Peyer's patch (tissue), 4 donors: ENCODE results near the gene ME2. TPM values are rescaled to one million over a fixed set of nuclear protein-coding genes. Genes with fewer than 3 reads are reported as not detected.
A peak's percentile ranks its signal among the peaks of the same experiment; 100 is the strongest.
"Not testable (repeated sequence)": the region's sequence is repeated elsewhere in the genome, so short reads cannot be mapped to it uniquely, and the experiment has no call there.

Experiments used
- DNase-seq, 3 donors: peaks; one replicate each; pipeline ENCODE4 v3.0.0-alpha.2; 2017 to 2019
- H3K27ac ChIP-seq, 4 donors: fragments of 200-600 bp; sonication (generic); one replicate each; pipeline ENCODE4 v1.5.1; 2016 to 2019
- H3K27me3 ChIP-seq, 2 donors: fragments of 200-600 bp; sonication (generic); one replicate each; pipeline ENCODE4 v1.5.1; 2019
- H3K36me3 ChIP-seq, 3 donors: fragments of 200-600 bp; sonication (generic); one replicate each; pipeline ENCODE4 v1.5.1; 2016 to 2019
- H3K4me1 ChIP-seq, 4 donors: fragments of 200-600 bp; sonication (generic); one replicate each; pipeline ENCODE4 v1.5.1; 2016 to 2019
- H3K4me3 ChIP-seq, 4 donors: fragments of 200-600 bp; sonication (generic); 1 replicate in 3 of 4; 2 replicates in 1 of 4; pipeline ENCODE4 v1.5.1; 2016 to 2019; ENCODE audit warnings: mild to moderate bottlenecking in 1 of 4
- H3K9me3 ChIP-seq, 4 donors: fragments of 200-600 bp; sonication (generic); one replicate each; pipeline ENCODE4 v1.5.1; 2016 to 2019; ENCODE audit warnings: mild to moderate bottlenecking in 1 of 4
- POLR2A ChIP-seq, 2 donors: fragments of 450-650 bp; IDR thresholded peaks; one replicate each; pipeline ENCODE4 v1.5.1; 2017; ENCODE audit warnings: antibody characterized with exemption in 2 of 2, mild to moderate bottlenecking in 2 of 2, moderate library complexity in 2 of 2
- total RNA-seq, 4 donors: library from RNA; depleted of rRNA; stranded (reverse); fragments of >200 nt; gene quantifications; one replicate each; pipeline ENCODE4 v1.1.0, GENCODE V29; 2016
- TF ChIP-seq, protein P1 (sequence below), 6 experiments: fragments of 450-650 bp in 4 of 6; fragments of 200-600 bp in 2 of 6; sonication (generic) in 1 of 6; IDR thresholded peaks; one replicate each; pipeline ENCODE4 v1.5.1; 2017 to 2019; ENCODE audit warnings: antibody characterized with exemption in 6 of 6, mild to moderate bottlenecking in 3 of 6, moderate library complexity in 1 of 6

Gene ME2
- total RNA-seq, 4 donors from 2014 or later = 54.5 to 147 (median 99.1) TPM

DNA sequence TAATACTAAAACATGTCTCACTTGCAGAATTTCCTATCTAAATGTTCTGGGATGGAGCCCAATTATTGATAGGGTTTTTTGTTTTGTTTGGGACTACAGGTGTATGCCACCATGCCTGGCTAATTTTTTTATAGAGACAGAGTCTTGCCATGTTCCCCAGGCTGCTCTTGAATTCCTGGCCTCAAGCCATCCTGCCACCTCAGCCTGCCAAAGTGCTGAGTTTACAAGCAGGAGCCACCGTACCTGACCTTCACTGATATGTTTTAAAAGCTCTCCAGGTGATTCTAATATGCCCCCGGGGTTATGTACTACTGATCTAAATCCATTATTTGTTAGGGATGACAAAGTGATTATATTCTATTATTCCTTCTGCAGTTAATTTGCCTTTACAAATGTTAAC is 91.1 kb downstream of the ME2 start:
- no peaks in the 10 kb centered on the region for H3K27me3 ChIP-seq
- H3K4me1 ChIP-seq = peaks cover 0 to 18% (median 0%) of the 10 kb centered on the region in 4 donors
- peaks cover 0 to 7% (median 0%) of the 10 kb centered on the region in 3 donors for H3K36me3 ChIP-seq
- peak in 1 of 3 donors; percentile 63 for DNase-seq
- peak overlapping the region in 1 of 4 donors; percentile 31 for H3K27ac ChIP-seq
- H3K9me3 ChIP-seq = no peaks in the 10 kb centered on the region
- no peak overlapping the region for H3K4me3 ChIP-seq
- no peak for TF ChIP-seq POLR2A (IDR thresholded peaks at IDR 0.05)
- TF ChIP-seq, protein P1, sequence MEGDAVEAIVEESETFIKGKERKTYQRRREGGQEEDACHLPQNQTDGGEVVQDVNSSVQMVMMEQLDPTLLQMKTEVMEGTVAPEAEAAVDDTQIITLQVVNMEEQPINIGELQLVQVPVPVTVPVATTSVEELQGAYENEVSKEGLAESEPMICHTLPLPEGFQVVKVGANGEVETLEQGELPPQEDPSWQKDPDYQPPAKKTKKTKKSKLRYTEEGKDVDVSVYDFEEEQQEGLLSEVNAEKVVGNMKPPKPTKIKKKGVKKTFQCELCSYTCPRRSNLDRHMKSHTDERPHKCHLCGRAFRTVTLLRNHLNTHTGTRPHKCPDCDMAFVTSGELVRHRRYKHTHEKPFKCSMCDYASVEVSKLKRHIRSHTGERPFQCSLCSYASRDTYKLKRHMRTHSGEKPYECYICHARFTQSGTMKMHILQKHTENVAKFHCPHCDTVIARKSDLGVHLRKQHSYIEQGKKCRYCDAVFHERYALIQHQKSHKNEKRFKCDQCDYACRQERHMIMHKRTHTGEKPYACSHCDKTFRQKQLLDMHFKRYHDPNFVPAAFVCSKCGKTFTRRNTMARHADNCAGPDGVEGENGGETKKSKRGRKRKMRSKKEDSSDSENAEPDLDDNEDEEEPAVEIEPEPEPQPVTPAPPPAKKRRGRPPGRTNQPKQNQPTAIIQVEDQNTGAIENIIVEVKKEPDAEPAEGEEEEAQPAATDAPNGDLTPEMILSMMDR (IDR thresholded peaks at IDR 0.05) = no peak

DNA sequence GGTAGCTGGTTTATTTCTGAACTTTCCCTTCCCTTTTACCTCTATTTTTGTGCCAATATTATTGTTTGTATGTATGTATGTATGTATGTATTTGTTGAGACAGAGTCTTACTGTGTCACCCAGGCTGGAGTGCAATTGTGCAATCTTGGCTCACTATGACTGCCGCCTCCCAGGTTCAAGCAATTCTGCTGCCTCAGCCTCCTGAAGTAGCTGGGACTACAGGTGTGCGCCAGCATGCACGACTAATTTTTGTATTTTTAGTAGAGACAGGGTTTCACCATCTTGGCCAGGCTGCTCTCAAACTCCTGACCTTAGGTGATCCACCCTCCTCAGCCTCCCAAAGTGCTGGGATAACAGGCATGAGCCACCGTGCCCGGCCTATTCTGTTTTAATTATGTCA is 93.5 kb downstream of the ME2 start:
- not testable (repeated sequence) for H3K27me3 ChIP-seq, H3K4me3 ChIP-seq, H3K9me3 ChIP-seq
- Histone ChIP-seq H3K4me1 (peaks cover 0 to 18% (median 0%) of the 10 kb centered on the region in 4 donors), H3K27ac (peak overlapping the region in 2 of 4 donors; percentile 35 to 70), H3K36me3 (peaks cover 0 to 30% (median 0%) of the 10 kb centered on the region in 3 donors)
- DNase-seq = peak in 1 of 3 donors; percentile 60

DNA sequence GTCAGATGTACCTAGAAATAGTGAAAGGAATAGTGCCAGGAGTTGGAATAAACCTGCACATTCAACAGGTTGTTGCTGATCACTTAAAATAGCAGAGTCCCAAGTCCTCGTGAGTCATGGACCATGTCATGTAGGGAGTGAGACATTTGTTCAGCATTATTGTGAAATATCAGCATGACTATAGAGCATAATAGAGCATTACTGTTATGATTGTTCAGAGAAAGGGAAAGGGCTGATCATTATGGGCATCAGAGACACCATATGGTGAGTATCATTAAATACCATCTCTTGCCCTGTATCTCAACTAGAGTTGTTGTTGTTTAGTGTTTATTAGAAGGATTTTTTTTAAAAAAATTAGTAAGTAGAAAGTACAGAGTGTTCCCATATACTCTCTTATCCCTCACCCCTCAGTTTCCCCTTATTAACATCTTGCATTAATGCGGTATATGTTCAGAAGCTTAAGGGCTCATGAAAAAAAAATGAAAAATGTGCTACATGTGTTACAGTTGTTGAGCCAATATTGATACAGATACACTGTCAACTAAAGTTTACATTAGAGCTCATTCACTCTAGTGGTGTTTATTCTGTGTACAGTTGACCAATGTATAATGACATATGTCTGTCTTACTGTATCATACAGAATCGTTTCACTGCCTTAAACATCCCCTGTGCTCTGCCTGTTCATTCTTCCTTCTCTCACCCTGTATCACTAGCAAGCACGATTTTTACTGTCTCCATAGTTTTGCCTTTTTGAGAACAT is 94.6 kb downstream of the ME2 start:
- H3K27me3 ChIP-seq = no peaks in the 10 kb centered on the region
- peaks cover 0 to 40% (median 0%) of the 10 kb centered on the region in 3 donors for H3K36me3 ChIP-seq
- DNase-seq = peak in 1 of 3 donors; percentile 77
- peak overlapping the region in 1 of 4 donors; percentile 70 for H3K27ac ChIP-seq
- peaks cover 0 to 8% (median 0%) of the 10 kb centered on the region in 4 donors for H3K9me3 ChIP-seq
- peaks cover 0 to 18% (median 0%) of the 10 kb centered on the region in 4 donors for H3K4me1 ChIP-seq
- no peak overlapping the region for H3K4me3 ChIP-seq
- TF ChIP-seq, protein P1 (IDR thresholded peaks at IDR 0.05) = peak in 1 of 6 experiments; percentile 14
- TF ChIP-seq POLR2A (IDR thresholded peaks at IDR 0.05) = no peak

DNA sequence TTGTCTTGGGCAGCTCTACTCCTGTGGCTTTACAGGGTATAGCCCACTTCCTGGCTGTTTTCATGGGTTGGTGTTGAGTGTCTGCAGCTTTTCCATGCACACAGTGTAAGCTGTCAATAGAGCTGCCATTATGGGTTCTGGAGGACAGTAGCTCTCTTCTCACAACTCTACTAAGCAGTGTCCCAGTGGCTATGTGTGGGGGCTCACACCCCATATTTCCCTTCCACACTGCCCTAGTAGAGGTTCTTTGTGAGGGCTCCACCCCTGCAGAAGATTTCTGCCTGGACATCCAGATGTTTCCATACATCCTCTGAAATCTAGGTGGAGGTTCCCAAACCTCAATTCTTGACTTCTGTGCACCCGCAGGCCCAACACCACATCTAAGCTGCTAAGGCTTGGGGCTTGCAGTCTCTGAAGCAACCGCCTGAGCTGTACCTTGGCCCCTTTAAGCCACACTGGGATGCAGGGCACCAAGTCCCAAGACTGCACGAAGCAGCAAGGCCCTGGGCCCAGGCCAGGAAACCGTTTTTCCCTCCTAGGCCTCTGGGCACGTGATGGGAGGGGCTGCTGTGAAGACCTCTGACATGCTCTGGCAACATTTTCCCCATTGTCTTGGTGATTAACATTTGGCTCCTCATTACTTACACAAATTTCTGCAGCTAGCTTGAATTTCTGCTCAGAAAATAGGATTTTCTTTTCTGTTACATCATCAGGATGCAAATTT is 98.3 kb downstream of the ME2 start:
- peaks cover 0 to 53% (median 0%) of the 10 kb centered on the region in 3 donors for H3K36me3 ChIP-seq
- no peak overlapping the region for H3K4me3 ChIP-seq
- H3K4me1 ChIP-seq = peaks cover 0 to 4% (median 0%) of the 10 kb centered on the region in 4 donors
- TF ChIP-seq, protein P1 (IDR thresholded peaks at IDR 0.05) = no peak
- no peak for TF ChIP-seq POLR2A (IDR thresholded peaks at IDR 0.05)
- H3K9me3 ChIP-seq = peaks cover 0 to 8% (median 0%) of the 10 kb centered on the region in 4 donors
- no peak overlapping the region for H3K27ac ChIP-seq
- no peaks in the 10 kb centered on the region for H3K27me3 ChIP-seq
- no peak for DNase-seq

DNA sequence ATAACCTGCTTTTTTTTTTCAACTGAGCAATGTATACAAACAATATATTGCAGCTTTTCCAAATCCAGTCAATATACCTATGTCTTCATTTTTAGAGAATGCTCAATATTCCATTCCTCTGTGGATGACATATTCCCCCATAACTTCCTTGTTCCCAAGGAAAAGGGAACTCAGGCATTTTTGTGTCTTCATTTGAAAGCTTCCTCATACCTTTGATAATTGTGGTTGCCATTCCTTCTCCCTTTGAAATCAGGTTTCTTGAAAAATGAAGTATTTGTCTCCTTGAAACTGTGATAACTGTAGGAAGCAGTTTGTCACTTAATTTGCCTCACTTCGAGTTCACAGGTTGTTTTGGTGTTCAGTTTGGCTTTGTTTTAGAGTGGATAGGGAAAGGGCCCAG is 102.5 kb downstream of the ME2 start:
- peaks cover 0 to 8% (median 0%) of the 10 kb centered on the region in 4 donors for H3K9me3 ChIP-seq
- TF ChIP-seq, protein P1 (IDR thresholded peaks at IDR 0.05) = no peak
- TF ChIP-seq POLR2A (IDR thresholded peaks at IDR 0.05) = no peak
- H3K27ac ChIP-seq = no peak overlapping the region
- no peak for DNase-seq
- H3K4me3 ChIP-seq = no peak overlapping the region
- peaks cover 0 to 42% (median 0%) of the 10 kb centered on the region in 3 donors for H3K36me3 ChIP-seq
- no peaks in the 10 kb centered on the region for H3K27me3 ChIP-seq
- H3K4me1 ChIP-seq = peaks cover 0 to 9% (median 0%) of the 10 kb centered on the region in 4 donors
